ENCODE measurements around the gene MRPL16.

GRCh38 chr11:59760771-59761170 is 49.8 kb downstream of the MRPL16 start:
- TF ChIP-seq CTCF (conservative IDR thresholded peaks at IDR 0.05) (no peak), ZFX (IDR thresholded peaks at IDR 0.05) (no peak)
